Measurements from ENCODE around the gene EBF4.

The EBF4 gene

GRCh38 chr20:2692036-2692885, at the start of gene EBF4:
Gene EBF4, plus strand, starts transcription at chr20:2692780. Its CDS starts 866 bp downstream, at chr20:2693646.
- Histone ChIP-seq H3K9ac (peak within 1 kb of the TSS; percentile 73), H3K4me1 (peaks cover 74% of the 10 kb centered on the region), H3K4me2 (peak within 1 kb of the TSS; percentile 93), H4K20me1 (peaks cover 15% of the 10 kb centered on the region), H3K9me3 (no peaks in the 10 kb centered on the region), H3K36me3 (no peaks in the 10 kb centered on the region), H3K27ac (peak within 1 kb of the TSS; percentile 71), H3K4me3 (peak within 1 kb of the TSS; percentile 77), H3K27me3 (peaks cover 28% of the 10 kb centered on the region; the same call in 1 of the 2 replicates)
- TF ChIP-seq Cebpa-rat (IDR thresholded peaks at IDR 0.05): no peak

- no peaks in the 10 kb centered on the region for H3K27me3 ChIP-seq
- H3K27ac ChIP-seq: no peak overlapping the region
- H3K9me3 ChIP-seq: no peaks in the 10 kb centered on the region
- H3K4me2 ChIP-seq: no peak overlapping the region
- H3K9ac ChIP-seq: no peak overlapping the region
- no peak for TF ChIP-seq Cebpa-rat (IDR thresholded peaks at IDR 0.05)
- H3K4me1 ChIP-seq: no peaks in the 10 kb centered on the region
- H3K4me3 ChIP-seq: no peak overlapping the region
- H3K36me3 ChIP-seq: peaks cover 10% of the 10 kb centered on the region
- no peaks in the 10 kb centered on the region for H4K20me1 ChIP-seq
Observed at GRCh38 chr20:2643708-2644107, 48.9 kb upstream of the EBF4 start.

GRCh38 chr20:2651772-2652723, 40.5 kb upstream of the EBF4 start, which contains the start of gene NOP56:
Gene NOP56, plus strand, starts transcription at chr20:2652632. Its CDS starts 29 bp downstream, at chr20:2652661.
- H3K4me1 ChIP-seq: peaks cover 43% of the 10 kb centered on the region
- H3K4me3 ChIP-seq: peak within 1 kb of the TSS; percentile 99
- peak within 1 kb of the TSS; percentile 99 for H3K9ac ChIP-seq
- no peak for TF ChIP-seq Cebpa-rat (IDR thresholded peaks at IDR 0.05)
- H4K20me1 ChIP-seq: peaks cover 44% of the 10 kb centered on the region
- H3K36me3 ChIP-seq: peaks cover 41% of the 10 kb centered on the region
- no peaks in the 10 kb centered on the region for H3K9me3 ChIP-seq
- H3K27me3 ChIP-seq: no peaks in the 10 kb centered on the region
- H3K4me2 ChIP-seq: peak within 1 kb of the TSS; percentile 96
- H3K27ac ChIP-seq: peak within 1 kb of the TSS; percentile 99

GRCh38 chr20:2652724-2653555, 39.6 kb upstream of the EBF4 start:
- H3K4me2 ChIP-seq: peak overlapping the region; percentile 96
- peak overlapping the region; percentile 99 for H3K9ac ChIP-seq
- H3K36me3 ChIP-seq: peaks cover 50% of the 10 kb centered on the region
- peak overlapping the region; percentile 99 for H3K4me3 ChIP-seq
- no peaks in the 10 kb centered on the region for H3K9me3 ChIP-seq
- no peaks in the 10 kb centered on the region for H3K27me3 ChIP-seq
- no peak for TF ChIP-seq Cebpa-rat (IDR thresholded peaks at IDR 0.05)
- peaks cover 53% of the 10 kb centered on the region for H4K20me1 ChIP-seq
- H3K4me1 ChIP-seq: peaks cover 52% of the 10 kb centered on the region
- peak overlapping the region; percentile 99 for H3K27ac ChIP-seq

- peaks cover 58% of the 10 kb centered on the region for H3K36me3 ChIP-seq
- peaks cover 60% of the 10 kb centered on the region for H3K4me1 ChIP-seq
- H3K9ac ChIP-seq: peak overlapping the region; percentile 99
- peaks cover 61% of the 10 kb centered on the region for H4K20me1 ChIP-seq
- H3K4me2 ChIP-seq: peak overlapping the region; percentile 96
- TF ChIP-seq Cebpa-rat (IDR thresholded peaks at IDR 0.05): no peak
- H3K27me3 ChIP-seq: no peaks in the 10 kb centered on the region
- H3K9me3 ChIP-seq: no peaks in the 10 kb centered on the region
- H3K27ac ChIP-seq: peak overlapping the region; percentile 99
- H3K4me3 ChIP-seq: peak overlapping the region; percentile 99
Observed at GRCh38 chr20:2653556-2654383, 38.8 kb upstream of the EBF4 start.

- Histone ChIP-seq H3K4me2 (peak overlapping the region; percentile 96), H4K20me1 (peaks cover 68% of the 10 kb centered on the region)
Observed at GRCh38 chr20:2654384-2654822, 38.2 kb upstream of the EBF4 start.

GRCh38 chr20:2654831-2655230, 37.7 kb upstream of the EBF4 start:
- H4K20me1 ChIP-seq: peaks cover 72% of the 10 kb centered on the region
- H3K27me3 ChIP-seq: no peaks in the 10 kb centered on the region
- peaks cover 69% of the 10 kb centered on the region for H3K36me3 ChIP-seq
- H3K9ac ChIP-seq: peak overlapping the region; percentile 99; the same call in 1 of the 2 replicates
- TF ChIP-seq Cebpa-rat (IDR thresholded peaks at IDR 0.05): no peak
- H3K4me3 ChIP-seq: peak overlapping the region; percentile 99
- H3K4me1 ChIP-seq: peaks cover 60% of the 10 kb centered on the region
- no peaks in the 10 kb centered on the region for H3K9me3 ChIP-seq
- no peak overlapping the region for H3K27ac ChIP-seq
- peak overlapping the region; percentile 96 for H3K4me2 ChIP-seq

More at GRCh38 chr20:2654384-2654822, 38.2 kb upstream of the EBF4 start:
- 0 out of 2 replicates have a peak overlapping the region, but pooled peaks have one; percentile 99 for H3K27ac ChIP-seq
- peaks cover 60% of the 10 kb centered on the region for H3K4me1 ChIP-seq
- no peak for TF ChIP-seq Cebpa-rat (IDR thresholded peaks at IDR 0.05)
- no peaks in the 10 kb centered on the region for H3K9me3 ChIP-seq
- peaks cover 64% of the 10 kb centered on the region for H3K36me3 ChIP-seq
- no peaks in the 10 kb centered on the region for H3K27me3 ChIP-seq
- peak overlapping the region; percentile 99 for H3K4me3 ChIP-seq
- H3K9ac ChIP-seq: peak overlapping the region; percentile 99
